HEK293 (cell line): Measurements from ENCODE around the gene PREX1.
A peak's percentile ranks its signal among the peaks of the same experiment; 100 is the strongest.

Experiments used
- CTCF ChIA-PET: fragments of 350-600 bp; formaldehyde crosslinking; extraction: SDS; loops from one replicate; lab custom pipeline; 2021; ENCODE audit warnings: antibody characterized with exemption; lab: Yijun Ruan, JAX
- POLR2A ChIA-PET: fragments of 300-600 bp; formaldehyde crosslinking; extraction: SDS; loops from one replicate; lab custom pipeline; 2020; ENCODE audit warnings: antibody characterized with exemption, inconsistent platforms; lab: Yijun Ruan, JAX
- H3K27ac ChIP-seq: fragments of 200-500 bp; sonication (Bioruptor generic); 2 replicates; pipeline ENCODE4 v1.5.1; 2014; ENCODE audit warnings: low read depth, low read length, control low read depth, inconsistent platforms; ENCODE audit errors: extremely low read depth
- H3K36me3 ChIP-seq, 2 experiments: fragments of 200-500 bp in 1 of 2; sonication (Bioruptor generic) in 1 of 2; 1 replicate in 1 of 2; 2 replicates in 1 of 2; pipeline ENCODE4 v1.5.1; 2014 to 2017; ENCODE audit warnings: inconsistent platforms in 2 of 2, low read length in 2 of 2; ENCODE audit not compliant: control insufficient read depth in 2 of 2, insufficient read depth in 1 of 2
- H3K4me1 ChIP-seq: fragments of 200-500 bp; sonication (Bioruptor generic); 2 replicates; pipeline ENCODE4 v1.5.1; 2014; ENCODE audit warnings: mild to moderate bottlenecking, low read length, inconsistent platforms; ENCODE audit not compliant: control insufficient read depth, insufficient read depth
- H3K4me3 ChIP-seq: 2 replicates; pipeline ENCODE4 v1.5.1; 2011; ENCODE audit warnings: low read depth, mild to moderate bottlenecking, control low read depth, low read length, moderate library complexity
- H3K9me3 ChIP-seq: fragments of 200-500 bp; sonication (Bioruptor generic); 2 replicates; pipeline ENCODE4 v1.5.1; 2014; ENCODE audit warnings: low read depth, low read length, inconsistent platforms; ENCODE audit not compliant: control insufficient read depth, insufficient read depth
- GLIS1 ChIP-seq: fragments of 450-650 bp; formaldehyde crosslinking; IDR thresholded peaks from 2 replicates; pipeline ENCODE4 v1.5.1; 2016; ENCODE audit warnings: missing biosample characterization, missing genetic modification characterization
- HOXC10 ChIP-seq: sonication (generic); formaldehyde crosslinking; IDR thresholded peaks from 2 replicates; pipeline ENCODE4 v1.8.1; 2023; ENCODE audit warnings: mild to moderate bottlenecking, missing genetic modification reagents
- RBAK ChIP-seq: fragments of 450-650 bp; formaldehyde crosslinking; IDR thresholded peaks from 2 replicates; pipeline ENCODE4 v1.5.1; 2016; ENCODE audit warnings: missing biosample characterization, missing genetic modification characterization
- SCRT2 ChIP-seq: fragments of 450-650 bp; formaldehyde crosslinking; IDR thresholded peaks from 2 replicates; pipeline ENCODE4 v1.5.1; 2016; ENCODE audit warnings: missing biosample characterization, missing genetic modification characterization
- ZNF140 ChIP-seq: fragments of 450-650 bp; formaldehyde crosslinking; IDR thresholded peaks from 2 replicates; pipeline ENCODE4 v1.5.1; 2016; ENCODE audit warnings: missing biosample characterization, missing genetic modification characterization
- ZNF266 ChIP-seq: fragments of 450-650 bp; formaldehyde crosslinking; IDR thresholded peaks from 2 replicates; pipeline ENCODE4 v1.5.1; 2016; ENCODE audit warnings: missing biosample characterization, missing genetic modification characterization, low read depth
- ZNF335 ChIP-seq: fragments of 450-650 bp; formaldehyde crosslinking; conservative IDR thresholded peaks from 2 replicates; pipeline ENCODE4 v1.5.1; 2016; ENCODE audit warnings: missing biosample characterization, missing genetic modification characterization
- ZNF404 ChIP-seq: fragments of 450-650 bp; formaldehyde crosslinking; IDR thresholded peaks from 2 replicates; pipeline ENCODE4 v1.5.1; 2017; ENCODE audit warnings: missing biosample characterization, missing genetic modification characterization
- ZNF426 ChIP-seq: fragments of 450-650 bp; formaldehyde crosslinking; IDR thresholded peaks from 2 replicates; pipeline ENCODE4 v1.5.1; 2017; ENCODE audit warnings: missing biosample characterization, missing genetic modification characterization, mild to moderate bottlenecking, inconsistent platforms, moderate library complexity
- ZNF473 ChIP-seq: fragments of 450-650 bp; formaldehyde crosslinking; IDR thresholded peaks from 2 replicates; pipeline ENCODE4 v1.5.1; 2017; ENCODE audit warnings: missing biosample characterization, missing genetic modification characterization
- ZNF48 ChIP-seq: fragments of 450-650 bp; formaldehyde crosslinking; IDR thresholded peaks from 2 replicates; pipeline ENCODE4 v1.5.1; 2016; ENCODE audit warnings: missing biosample characterization, missing genetic modification characterization
- ZNF514 ChIP-seq: fragments of 450-650 bp; formaldehyde crosslinking; IDR thresholded peaks from 2 replicates; pipeline ENCODE4 v1.5.1; 2016; ENCODE audit warnings: missing biosample characterization, missing genetic modification characterization
- ZNF548 ChIP-seq: fragments of 450-650 bp; formaldehyde crosslinking; IDR thresholded peaks from 2 replicates; pipeline ENCODE4 v1.5.1; 2016; ENCODE audit warnings: missing biosample characterization, missing genetic modification characterization
- ZNF626 ChIP-seq: fragments of 450-650 bp; sonication (Bioruptor Pico); formaldehyde crosslinking; IDR thresholded peaks from 2 replicates; pipeline ENCODE4 v1.5.1; 2018; ENCODE audit warnings: missing biosample characterization, missing genetic modification characterization, inconsistent platforms
- ZNF677 ChIP-seq: fragments of 450-650 bp; IDR thresholded peaks from 2 replicates; pipeline ENCODE4 v1.5.0; 2018; ENCODE audit warnings: missing biosample characterization, mild to moderate bottlenecking, missing genetic modification characterization, moderate library complexity
- ZNF707 ChIP-seq: fragments of 450-650 bp; formaldehyde crosslinking; IDR thresholded peaks from 2 replicates; pipeline ENCODE4 v1.5.1; 2016; ENCODE audit warnings: missing biosample characterization, missing genetic modification characterization
- ZNF792 ChIP-seq: fragments of 450-650 bp; formaldehyde crosslinking; IDR thresholded peaks from 2 replicates; pipeline ENCODE4 v1.5.1; 2016; ENCODE audit warnings: missing biosample characterization, missing genetic modification characterization

PREX1 gene

DNA sequence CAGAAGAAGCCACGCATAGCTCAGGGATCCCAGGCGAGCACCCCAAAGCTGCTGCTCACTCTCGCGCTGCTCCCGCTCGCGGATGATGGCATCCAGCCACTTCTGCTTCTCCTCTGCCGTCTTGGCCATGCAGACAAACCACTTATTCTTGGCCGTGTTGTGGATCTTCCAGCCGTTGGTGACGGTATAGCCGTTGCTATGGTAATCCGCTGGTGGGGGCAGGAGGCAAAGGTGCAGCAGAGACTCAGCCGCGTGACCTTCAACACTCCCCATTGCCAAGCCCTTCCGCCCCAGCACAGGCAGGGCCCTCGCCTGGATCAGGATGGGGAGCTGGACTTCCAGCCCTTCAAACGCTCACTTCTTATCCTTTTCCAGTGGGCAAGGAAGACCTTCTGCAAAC lies 136.9 kb downstream of the PREX1 start:
- Histone ChIP-seq H3K27ac (no peak overlapping the region), H3K36me3 (no peaks in the 10 kb centered on the region)
- TF ChIP-seq RBAK (tag by site-specific recombination) (no peak), ZNF426 (tag by site-specific recombination) (no peak), ZNF404 (no peak), ZNF677 (tag by site-specific recombination) (no peak), ZNF792 (tag by site-specific recombination) (no peak)
- TF ChIP-seq, all 188 proteins: peak for 0
- Histone ChIP-seq H3K4me3 (no peak overlapping the region), H3K9me3 (no peaks in the 10 kb centered on the region), H3K4me1 (peaks cover 3% of the 10 kb centered on the region; the same call in 1 of the 2 replicates)
- ChIA-PET POLR2A (no interaction called here), CTCF (no interaction called here)

DNA sequence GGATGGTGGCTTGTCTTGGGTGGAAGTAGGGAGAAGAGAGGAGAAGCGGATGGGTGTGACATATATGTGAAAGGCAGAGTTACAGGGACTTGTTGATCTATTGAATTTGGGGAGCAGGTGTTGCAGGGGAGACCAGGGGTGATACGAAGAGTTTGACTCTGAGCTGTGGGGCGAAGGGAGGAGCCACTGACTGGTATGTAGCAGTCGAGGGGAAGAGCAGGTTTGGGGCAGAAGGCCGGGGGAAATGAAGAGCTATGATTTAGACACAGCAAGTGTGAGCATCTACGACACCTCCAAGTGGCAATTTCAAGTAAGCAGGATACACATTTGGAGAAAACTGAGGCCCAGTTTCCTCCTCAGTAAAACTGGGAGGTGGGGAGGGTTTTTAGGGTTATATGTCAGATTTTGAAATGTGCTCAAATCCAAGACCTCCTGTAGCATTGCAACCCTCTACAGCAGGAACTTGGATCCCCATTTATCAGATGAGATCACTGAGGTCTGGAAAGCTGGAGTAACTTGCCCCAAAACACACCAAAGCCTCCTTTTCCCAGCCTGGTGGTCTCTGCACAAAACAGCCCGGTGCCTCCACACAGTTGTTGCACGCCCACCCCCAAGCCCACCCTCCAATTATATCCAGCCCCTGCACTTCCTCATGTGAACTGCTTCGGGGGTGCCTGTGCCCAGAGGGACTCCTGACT lies 137.8 kb downstream of the PREX1 start:
- Histone ChIP-seq H3K4me3 (no peak overlapping the region), H3K9me3 (no peaks in the 10 kb centered on the region), H3K36me3 (no peaks in the 10 kb centered on the region), H3K27ac (no peak overlapping the region), H3K4me1 (peaks cover 3% of the 10 kb centered on the region; the same call in 1 of the 2 replicates)
- TF ChIP-seq ZNF266 (no peak), SCRT2 (tag by site-specific recombination) (peak; percentile 86)
- POLR2A ChIA-PET: no interaction called here
- CTCF ChIA-PET: no interaction called here

DNA sequence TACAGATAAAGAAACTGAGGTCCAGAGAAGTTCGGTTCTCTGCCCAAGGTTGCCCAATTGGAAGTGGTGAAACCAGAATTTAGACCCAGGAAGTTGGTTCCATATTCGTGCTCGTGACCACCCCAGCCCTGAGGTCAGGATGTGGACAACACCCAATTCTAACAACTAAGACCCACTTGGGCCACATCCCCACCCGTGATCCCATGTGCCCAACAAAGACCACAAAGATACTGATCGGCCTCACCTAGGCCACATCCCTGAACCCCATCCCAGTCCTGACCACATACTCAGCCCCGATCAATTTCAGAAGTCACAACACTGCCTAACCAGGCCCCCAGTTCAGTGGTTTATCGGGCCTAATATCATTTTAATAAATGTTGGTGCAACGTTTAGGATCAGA lies 138.4 kb downstream of the PREX1 start:
- TF ChIP-seq ZNF514 (tag by site-specific recombination) (no peak), ZNF548 (tag by site-specific recombination) (no peak), ZNF707 (tag by site-specific recombination) (no peak), ZNF48 (tag by site-specific recombination) (no peak), HOXC10 (CRISPR knock-in tag) (no peak)
- no peak overlapping the region for H3K27ac ChIP-seq
- H3K4me1 ChIP-seq: peaks cover 3% of the 10 kb centered on the region; the same call in 1 of the 2 replicates
- no peaks in the 10 kb centered on the region for H3K36me3 ChIP-seq
- ChIA-PET CTCF (interaction anchor here (0.6 kb wide), 1 partner anchor 235 kb away, joined by 3 read pairs; no protein-coding TSS in a partner anchor), POLR2A (no interaction called here)
- H3K9me3 ChIP-seq: no peaks in the 10 kb centered on the region
- no peak overlapping the region for H3K4me3 ChIP-seq

DNA sequence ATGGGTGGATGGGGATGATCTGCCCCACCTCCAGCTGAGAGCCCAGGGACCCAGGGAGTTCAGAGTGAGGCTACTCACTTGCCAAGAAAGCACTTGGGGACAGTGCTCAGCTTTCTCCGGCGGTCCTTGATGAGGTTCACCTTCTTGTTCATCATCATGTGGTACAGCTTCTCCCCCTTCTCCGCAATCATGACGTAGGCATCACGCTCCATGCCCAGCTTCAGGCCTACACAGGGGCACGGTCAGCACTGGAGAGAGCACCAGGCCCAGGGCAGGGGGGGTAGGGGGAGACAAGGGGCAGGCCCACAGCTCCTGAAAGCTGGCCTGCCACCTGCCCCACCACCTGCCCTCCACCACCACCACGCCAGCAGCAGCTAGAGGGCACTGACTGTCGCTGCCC lies 139.2 kb downstream of the PREX1 start:
- no peaks in the 10 kb centered on the region for H3K36me3 ChIP-seq
- no peak overlapping the region for H3K4me3 ChIP-seq
- POLR2A ChIA-PET: no interaction called here
- TF ChIP-seq ZNF335 (tag by site-specific recombination) (no peak), ZNF473 (tag by site-specific recombination) (no peak), ZNF140 (tag by site-specific recombination) (no peak), GLIS1 (tag by site-specific recombination) (peak; percentile 37; the same call in 1 of the 2 replicates), ZNF626 (no peak)
- no peak overlapping the region for H3K27ac ChIP-seq
- CTCF ChIA-PET: no interaction called here
- no peaks in the 10 kb centered on the region for H3K9me3 ChIP-seq
- peaks cover 3% of the 10 kb centered on the region; the same call in 1 of the 2 replicates for H3K4me1 ChIP-seq
